ENCODE results near the gene CP.

- TF ChIP-seq CTCF (IDR thresholded peaks at IDR 0.05) = no peak
- no peak for TF ChIP-seq POLR2A (IDR thresholded peaks at IDR 0.05)
Measured at GRCh38 chr3:149233323-149233722, 11.7 kb upstream of the CP start.

Measured in lower leg skin (tissue), 3 donors.